Activated CD8-positive, alpha-beta T cell treated with anti-CD3 and anti-CD28 coated beads for 36 hours (primary cell): ENCODE results near the gene CSK. TPM values are rescaled to one million over a fixed set of nuclear protein-coding genes. Genes with fewer than 3 reads are reported as not detected.
"Not testable (repeated sequence)": the region's sequence is repeated elsewhere in the genome, so short reads cannot be mapped to it uniquely, and the experiment has no call there.

Experiments
- ATAC-seq: fragments of 200-7000 bp; cut with Tn5 transposase; one replicate; pipeline ENCODE4 v1.10.0; 2021; ENCODE audit warnings: mild to moderate bottlenecking, moderate library complexity
- CTCF ChIA-PET: fragments of 350-600 bp; sonication (Branson Sonifier 250); formaldehyde crosslinking; loops from one replicate; lab custom pipeline; 2021; ENCODE audit warnings: antibody characterized with exemption; lab: Charles Lee
- POLR2A ChIA-PET: fragments of 350-600 bp; sonication (Branson Sonifier 250); formaldehyde crosslinking; loops from one replicate; lab custom pipeline; 2021; ENCODE audit warnings: antibody characterized with exemption; lab: Charles Lee
- DNase-seq: peaks from one replicate; pipeline ENCODE4 v3.0.0-alpha.2; 2020
- H3K27ac Mint-ChIP-seq: one replicate; pipeline ENCODE4 v1.8.0; 2021; ENCODE audit warnings: mild to moderate bottlenecking, mixed read lengths
- H3K27me3 Mint-ChIP-seq: one replicate; pipeline ENCODE4 v1.8.0; 2021; ENCODE audit warnings: mixed read lengths
- H3K36me3 Mint-ChIP-seq: one replicate; pipeline ENCODE4 v1.8.0; 2021; ENCODE audit warnings: low read depth, mixed read lengths
- H3K4me1 Mint-ChIP-seq: one replicate; pipeline ENCODE4 v1.8.0; 2021; ENCODE audit warnings: low read depth, mixed read lengths
- H3K4me3 Mint-ChIP-seq: one replicate; pipeline ENCODE4 v1.8.0; 2021; ENCODE audit warnings: mild to moderate bottlenecking, moderate library complexity, mixed read lengths
- H3K9me3 Mint-ChIP-seq: one replicate; pipeline ENCODE4 v1.8.0; 2021; ENCODE audit warnings: mixed read lengths
- CTCF ChIP-seq: fragments of 200-600 bp; IDR thresholded peaks from one replicate; pipeline ENCODE4 v1.8.0; 2022; ENCODE audit warnings: antibody characterized with exemption, mild to moderate bottlenecking
- intact Hi-C: fragments of 100-400 bp; cut with micrococcal nuclease; formaldehyde crosslinking; loops from one replicate; pipeline ENCODE4 v1.10.0; 2022
- total RNA-seq, 2 experiments: library from RNA; stranded (reverse); gene quantifications; one replicate each; pipeline ENCODE4 v1.2.3, GENCODE V29; 2021

The CSK gene
- total RNA-seq, 2 experiments from 2014 or later: 254 to 260 TPM

GRCh38 chr15:74783072-74783807 lies 1.4 kb downstream of the CSK start:
- peak overlapping the region; percentile 98 for H3K27ac Mint-ChIP-seq
- no peaks in the 10 kb centered on the region for H3K9me3 Mint-ChIP-seq
- ATAC-seq (no peak), DNase-seq (peak; percentile 61)
- H3K27me3 Mint-ChIP-seq: no peaks in the 10 kb centered on the region
- CTCF ChIA-PET: interaction anchor here (1.0 to 30.3 kb wide), 11 partner anchors 5 to 185 kb away, joined by 3 to 1327 read pairs (median 6); partner anchors contain the start of gene CSK
- H3K36me3 Mint-ChIP-seq: peaks cover 59% of the 10 kb centered on the region
- intact Hi-C loops: loop anchor here (5.0 kb wide), 2 partner anchors 59 to 236 kb away; partner anchors contain the start of gene ULK3
- H3K4me1 Mint-ChIP-seq: peaks cover 42% of the 10 kb centered on the region
- no peak for TF ChIP-seq CTCF
- POLR2A ChIA-PET: interaction anchor here (0.9 to 21.2 kb wide), 7 partner anchors 5 to 242 kb away, joined by 3 to 410 read pairs (median 9); partner anchors contain the start of gene CSK
- H3K4me3 Mint-ChIP-seq: peak overlapping the region; percentile 98

GRCh38 chr15:74783808-74784175 lies 1.9 kb downstream of the CSK start:
- CTCF ChIA-PET: interaction anchor here (1.0 to 30.3 kb wide), 12 partner anchors 5 to 167 kb away, joined by 3 to 1327 read pairs (median 6); partner anchors contain the start of gene CSK
- H3K27me3 Mint-ChIP-seq: no peaks in the 10 kb centered on the region
- H3K4me3 Mint-ChIP-seq: peak overlapping the region; percentile 98
- ATAC-seq (no peak), DNase-seq (no peak)
- no peaks in the 10 kb centered on the region for H3K9me3 Mint-ChIP-seq
- H3K27ac Mint-ChIP-seq: peak overlapping the region; percentile 98
- no peak for TF ChIP-seq CTCF
- intact Hi-C loops: loop anchor here (5.0 kb wide), 2 partner anchors 59 to 236 kb away; partner anchors contain the start of gene ULK3
- H3K36me3 Mint-ChIP-seq: peaks cover 60% of the 10 kb centered on the region
- POLR2A ChIA-PET: interaction anchor here (0.7 to 21.2 kb wide), 10 partner anchors 5 to 243 kb away, joined by 3 to 410 read pairs (median 4); partner anchors contain the start of genes ARID3B and CSK
- H3K4me1 Mint-ChIP-seq: peaks cover 41% of the 10 kb centered on the region

GRCh38 chr15:74784426-74785193 lies 2.7 kb downstream of the CSK start:
- intact Hi-C loops: loop anchor here (5.0 kb wide), 3 partner anchors 58 to 382 kb away; partner anchors contain the start of gene ULK3
- Mint-ChIP-seq H3K9me3 (no peaks in the 10 kb centered on the region), H3K36me3 (peaks cover 65% of the 10 kb centered on the region), H3K4me1 (peaks cover 40% of the 10 kb centered on the region), H3K4me3 (peak overlapping the region; percentile 98), H3K27ac (peak overlapping the region; percentile 98), H3K27me3 (no peaks in the 10 kb centered on the region)
- ATAC-seq (no peak), DNase-seq (peak; percentile 49)
- CTCF ChIA-PET: interaction anchor here (0.6 to 30.3 kb wide), 13 partner anchors 4 to 167 kb away, joined by 3 to 1327 read pairs (median 5); partner anchors contain the start of genes CSK and ULK3
- no peak for TF ChIP-seq CTCF
- POLR2A ChIA-PET: interaction anchor here (0.7 to 21.2 kb wide), 10 partner anchors 6 to 244 kb away, joined by 3 to 410 read pairs (median 4); partner anchors contain the start of genes ARID3B and CSK

GRCh38 chr15:74785194-74786032 lies 3.5 kb downstream of the CSK start:
- TF ChIP-seq CTCF: no peak
- ChIA-PET POLR2A (interaction anchor here (1.1 to 21.2 kb wide), 5 partner anchors 5 to 85 kb away, joined by 3 to 410 read pairs (median 9); partner anchors contain the start of gene CSK), CTCF (interaction anchor here (0.6 to 30.3 kb wide), 11 partner anchors 3 to 166 kb away, joined by 3 to 1327 read pairs (median 7); partner anchors contain the start of gene CSK)
- no peaks in the 10 kb centered on the region for H3K9me3 Mint-ChIP-seq
- peak; percentile 6 for ATAC-seq
- intact Hi-C loops: loop anchor here (5.0 kb wide), 1 partner anchor 383 kb away; no protein-coding TSS in a partner anchor
- H3K27ac Mint-ChIP-seq: peak overlapping the region; percentile 98
- H3K27me3 Mint-ChIP-seq: no peaks in the 10 kb centered on the region
- DNase-seq: peak; percentile 76
- H3K36me3 Mint-ChIP-seq: peaks cover 68% of the 10 kb centered on the region
- peak overlapping the region; percentile 98 for H3K4me3 Mint-ChIP-seq
- peaks cover 38% of the 10 kb centered on the region for H3K4me1 Mint-ChIP-seq

GRCh38 chr15:74786081-74786480 lies 4.2 kb downstream of the CSK start:
- Mint-ChIP-seq H3K36me3 (peaks cover 67% of the 10 kb centered on the region), H3K4me3 (peak overlapping the region; percentile 98), H3K27ac (peak overlapping the region; percentile 98), H3K4me1 (peaks cover 39% of the 10 kb centered on the region)
- POLR2A ChIA-PET: interaction anchor here (3.2 to 21.2 kb wide), 3 partner anchors 5 to 14 kb away, joined by 20 to 410 read pairs (median 410); partner anchors contain the start of gene CSK
- not testable (repeated sequence) for DNase-seq, H3K27me3 Mint-ChIP-seq, ATAC-seq, H3K9me3 Mint-ChIP-seq
- intact Hi-C loops: loop anchor here (5.0 kb wide), 1 partner anchor 384 kb away; no protein-coding TSS in a partner anchor
- CTCF ChIA-PET: interaction anchor here (0.8 to 30.3 kb wide), 5 partner anchors 2 to 166 kb away, joined by 3 to 1327 read pairs (median 13); partner anchors contain the start of gene CSK
